Choroid plexus epithelial cell (primary cell): ENCODE measurements around the gene SUN3.
A peak's percentile ranks its signal among the peaks of the same experiment; 100 is the strongest.

ENCODE experiments used
- DNase-seq: peaks from one replicate; pipeline ENCODE4 v3.0.0-alpha.2; 2010; ENCODE audit warnings: low read depth
- H3K4me3 ChIP-seq: 2 replicates; pipeline ENCODE4 v1.5.1; 2011; ENCODE audit warnings: low read depth, mild to moderate bottlenecking, control low read depth, low read length, moderate library complexity
- TF ChIP-seq, protein P1 (sequence below): conservative IDR thresholded peaks from 2 replicates; pipeline ENCODE4 v1.5.1; 2011; ENCODE audit warnings: low read depth, mild to moderate bottlenecking, control low read depth, inconsistent platforms, low read length, moderate library complexity

SUN3 gene

GRCh38 chr7:48042636-48043035 is 13.7 kb upstream of the SUN3 start:
- TF ChIP-seq, protein P1, sequence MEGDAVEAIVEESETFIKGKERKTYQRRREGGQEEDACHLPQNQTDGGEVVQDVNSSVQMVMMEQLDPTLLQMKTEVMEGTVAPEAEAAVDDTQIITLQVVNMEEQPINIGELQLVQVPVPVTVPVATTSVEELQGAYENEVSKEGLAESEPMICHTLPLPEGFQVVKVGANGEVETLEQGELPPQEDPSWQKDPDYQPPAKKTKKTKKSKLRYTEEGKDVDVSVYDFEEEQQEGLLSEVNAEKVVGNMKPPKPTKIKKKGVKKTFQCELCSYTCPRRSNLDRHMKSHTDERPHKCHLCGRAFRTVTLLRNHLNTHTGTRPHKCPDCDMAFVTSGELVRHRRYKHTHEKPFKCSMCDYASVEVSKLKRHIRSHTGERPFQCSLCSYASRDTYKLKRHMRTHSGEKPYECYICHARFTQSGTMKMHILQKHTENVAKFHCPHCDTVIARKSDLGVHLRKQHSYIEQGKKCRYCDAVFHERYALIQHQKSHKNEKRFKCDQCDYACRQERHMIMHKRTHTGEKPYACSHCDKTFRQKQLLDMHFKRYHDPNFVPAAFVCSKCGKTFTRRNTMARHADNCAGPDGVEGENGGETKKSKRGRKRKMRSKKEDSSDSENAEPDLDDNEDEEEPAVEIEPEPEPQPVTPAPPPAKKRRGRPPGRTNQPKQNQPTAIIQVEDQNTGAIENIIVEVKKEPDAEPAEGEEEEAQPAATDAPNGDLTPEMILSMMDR, result no peak
- no peak for DNase-seq
- H3K4me3 ChIP-seq, result no peak overlapping the region

DNA sequence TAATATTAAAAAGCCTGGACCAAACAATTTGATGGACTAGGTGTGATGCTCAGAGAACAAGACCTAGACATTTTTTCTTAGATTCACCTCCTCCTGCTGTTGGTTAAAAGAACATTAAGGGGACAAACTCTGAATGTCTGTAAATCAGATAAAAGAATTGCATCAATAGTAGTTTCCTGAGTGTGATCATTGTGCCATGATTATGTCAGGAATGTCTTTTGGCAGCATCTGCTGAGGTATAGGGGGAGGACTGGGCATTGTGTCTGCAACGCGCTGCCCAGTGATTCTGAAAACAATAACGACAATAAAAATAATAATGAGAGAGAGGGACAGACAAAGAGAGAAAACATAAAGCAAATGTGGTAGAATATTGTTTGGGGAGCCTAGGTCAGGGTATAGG is 13.3 kb upstream of the SUN3 start:
- no peak for DNase-seq
- no peak overlapping the region for H3K4me3 ChIP-seq
- TF ChIP-seq, protein P1, result no peak

GRCh38 chr7:48041653-48041970 is 12.7 kb upstream of the SUN3 start:
- TF ChIP-seq, protein P1, result no peak
- no peak overlapping the region for H3K4me3 ChIP-seq
- peak; percentile 43 for DNase-seq

GRCh38 chr7:48040944-48041652 is 12.2 kb upstream of the SUN3 start:
- TF ChIP-seq, protein P1, result no peak
- no peak for DNase-seq

DNA sequence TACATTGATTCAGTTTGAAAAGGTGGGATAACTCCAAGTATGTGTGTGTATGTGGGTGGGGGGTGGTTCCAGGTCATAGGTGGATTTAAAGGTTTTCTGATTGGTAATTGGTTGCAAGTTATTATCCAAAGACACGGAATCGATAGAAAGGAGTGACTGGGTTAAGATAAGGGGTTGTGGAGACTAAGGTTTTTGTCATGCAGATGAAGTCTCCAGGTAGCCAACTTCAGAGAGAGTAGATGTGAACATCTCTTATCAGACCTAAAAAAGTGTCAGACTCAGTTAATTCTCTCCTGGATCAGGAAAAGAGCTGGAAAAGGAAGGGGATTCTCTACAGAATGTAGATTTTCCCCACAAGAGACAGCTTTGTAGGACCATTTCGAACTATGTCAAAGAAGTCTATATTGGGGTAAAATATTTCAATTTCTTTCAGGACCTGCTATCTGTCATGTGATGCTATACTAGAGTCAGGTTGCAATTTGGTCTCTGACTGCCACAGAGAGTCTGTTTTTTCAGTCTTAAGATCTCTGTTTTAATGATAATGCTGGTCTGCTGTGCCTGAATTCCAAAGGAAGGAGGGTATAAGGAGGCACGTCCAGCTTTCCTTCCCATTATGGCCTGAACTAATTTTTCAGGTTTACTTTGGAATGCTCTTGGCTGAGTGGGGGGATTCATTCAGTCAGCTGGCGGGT is 10.1 kb upstream of the SUN3 start:
- TF ChIP-seq, protein P1, result no peak
- DNase-seq, result no peak
- H3K4me3 ChIP-seq, result no peak overlapping the region

More at GRCh38 chr7:48040944-48041652, 12.2 kb upstream of the SUN3 start:
- no peak overlapping the region for H3K4me3 ChIP-seq

DNA sequence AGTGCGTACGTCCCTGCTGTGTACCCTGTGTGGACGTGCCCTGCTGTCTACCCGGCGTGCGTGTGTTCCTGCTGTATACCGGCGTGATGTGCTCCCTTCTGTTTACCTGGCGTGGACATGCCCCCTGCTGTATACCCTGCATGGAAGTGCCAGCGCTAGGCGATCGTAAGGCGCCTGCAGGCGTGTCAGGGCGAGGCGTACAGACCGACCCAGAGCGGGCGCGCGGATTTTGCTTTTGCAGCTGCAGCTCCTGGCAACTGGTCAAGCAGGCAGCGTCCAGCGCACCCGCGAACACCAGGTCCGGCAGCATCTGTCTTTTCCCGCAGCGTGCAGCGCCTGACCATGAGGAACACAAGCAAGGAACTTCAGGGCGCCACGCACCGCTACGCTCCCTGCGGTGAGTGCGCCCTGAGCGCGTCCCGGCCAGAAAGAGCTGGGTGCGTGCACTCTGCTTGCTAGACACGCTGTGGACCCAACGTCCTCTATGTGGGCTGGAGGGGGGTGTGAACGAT is 7.1 kb upstream of the SUN3 start:
- peak overlapping the region; percentile 63 for H3K4me3 ChIP-seq
- peak; percentile 54 for DNase-seq
- TF ChIP-seq, protein P1, result no peak
